WI38 (cell line): ENCODE measurements around the gene HOXD4.

ENCODE experiments used
- H3K4me3 ChIP-seq: 2 replicates; pipeline ENCODE4 v1.5.1; 2011; ENCODE audit warnings: low read depth, mild to moderate bottlenecking, control low read depth, low read length
- CTCF ChIP-seq: IDR thresholded peaks from 2 replicates; pipeline ENCODE4 v1.5.1; 2012; ENCODE audit warnings: low read depth, mild to moderate bottlenecking, control low read depth, low read length

The HOXD4 gene

GRCh38 chr2:176158186-176158591, 6.8 kb downstream of the HOXD4 start:
- no peak for TF ChIP-seq CTCF
- no peak overlapping the region for H3K4me3 ChIP-seq

GRCh38 chr2:176158855-176159662, 7.7 kb downstream of the HOXD4 start:
- no peak for TF ChIP-seq CTCF
- no peak overlapping the region for H3K4me3 ChIP-seq

- no peak for TF ChIP-seq CTCF
Observed at GRCh38 chr2:176159663-176160250, 8.4 kb downstream of the HOXD4 start.

GRCh38 chr2:176160251-176160985, 9.1 kb downstream of the HOXD4 start:
- TF ChIP-seq CTCF = no peak
- no peak overlapping the region for H3K4me3 ChIP-seq

More at GRCh38 chr2:176159663-176160250, 8.4 kb downstream of the HOXD4 start:
- no peak overlapping the region for H3K4me3 ChIP-seq

GRCh38 chr2:176160986-176161824, 9.9 kb downstream of the HOXD4 start:
- TF ChIP-seq CTCF = no peak
- no peak overlapping the region for H3K4me3 ChIP-seq

- H3K4me3 ChIP-seq = 0 out of 2 replicates have a peak overlapping the region, but pooled peaks have one; percentile 5
- TF ChIP-seq CTCF = no peak
Observed at GRCh38 chr2:176161825-176162626, 10.7 kb downstream of the HOXD4 start.
